Activated T-cell treated with anti-CD3 and anti-CD28 coated beads, Interleukin-2, amount 50 U/mL, for 24 hours (primary cell): ENCODE data around the gene THADA.
"Not testable (repeated sequence)": the region's sequence is repeated elsewhere in the genome, so short reads cannot be mapped to it uniquely, and the experiment has no call there.

Experiments
- DNase-seq: peaks from one replicate; pipeline ENCODE4 v3.0.0-alpha.2; 2020
- H3K27ac Mint-ChIP-seq: 2 replicates; pipeline ENCODE4 v1.8.0; 2020; ENCODE audit warnings: mild to moderate bottlenecking, mixed read lengths
- H3K27me3 Mint-ChIP-seq: 2 replicates; pipeline ENCODE4 v1.8.0; 2020; ENCODE audit warnings: mixed read lengths
- H3K36me3 Mint-ChIP-seq: 2 replicates; pipeline ENCODE4 v1.8.0; 2020; ENCODE audit warnings: low read depth, mixed read lengths
- H3K4me1 Mint-ChIP-seq: 2 replicates; pipeline ENCODE4 v1.8.0; 2020; ENCODE audit warnings: low read depth, mixed read lengths
- H3K4me3 Mint-ChIP-seq: 2 replicates; pipeline ENCODE4 v1.8.0; 2020; ENCODE audit warnings: mild to moderate bottlenecking, moderate library complexity, mixed read lengths
- H3K9me3 Mint-ChIP-seq: 2 replicates; pipeline ENCODE4 v1.8.0; 2020; ENCODE audit warnings: mixed read lengths

THADA gene

DNA sequence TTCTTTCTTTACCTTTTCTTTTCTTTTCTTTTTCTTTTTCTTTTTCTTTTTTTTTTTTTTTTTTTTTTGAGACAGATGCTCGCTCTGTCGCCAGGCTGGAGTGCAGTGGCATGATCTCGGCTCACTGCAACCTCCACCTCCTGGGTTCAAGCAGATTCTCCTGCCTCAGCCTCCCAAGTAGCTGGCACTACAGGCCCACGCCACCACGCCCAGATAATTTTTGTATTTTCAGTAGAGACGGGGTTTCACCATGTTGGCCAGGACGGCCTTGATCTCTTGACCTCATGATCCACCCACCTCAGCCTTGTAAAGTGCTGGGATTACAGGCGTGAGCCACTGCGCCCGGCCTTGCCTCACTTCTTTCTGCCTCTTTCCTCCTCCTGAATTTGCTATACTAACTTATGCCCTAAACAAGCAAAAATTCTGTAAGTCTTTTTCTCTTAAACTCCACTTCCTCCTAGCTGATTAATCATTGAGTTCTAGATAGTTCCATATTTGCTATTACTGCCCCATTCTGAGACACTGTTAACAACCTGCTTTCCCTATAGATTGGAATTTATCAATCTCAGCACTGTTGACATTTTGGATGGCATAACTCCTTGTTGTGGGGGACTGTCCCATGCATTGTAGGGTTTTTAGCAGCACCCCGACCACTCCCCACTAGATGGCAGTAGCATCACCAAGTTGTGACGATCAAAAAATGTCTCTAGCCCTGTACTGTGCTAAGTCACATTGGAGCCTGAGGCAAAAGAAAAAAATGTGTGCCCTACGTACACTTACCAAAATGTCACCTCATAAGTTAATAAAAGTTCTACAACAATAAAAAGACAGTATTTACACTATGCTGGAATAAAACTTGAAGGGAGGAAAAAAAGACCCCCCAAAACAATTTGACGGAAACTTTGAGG lies 16.4 kb upstream of the THADA start:
- Mint-ChIP-seq H3K27ac (no peak overlapping the region), H3K36me3 (no peaks in the 10 kb centered on the region), H3K9me3 (no peaks in the 10 kb centered on the region), H3K4me3 (no peak overlapping the region), H3K27me3 (peaks cover 3% of the 10 kb centered on the region), H3K4me1 (peaks cover 2% of the 10 kb centered on the region)
- peak; percentile 76 for DNase-seq

DNA sequence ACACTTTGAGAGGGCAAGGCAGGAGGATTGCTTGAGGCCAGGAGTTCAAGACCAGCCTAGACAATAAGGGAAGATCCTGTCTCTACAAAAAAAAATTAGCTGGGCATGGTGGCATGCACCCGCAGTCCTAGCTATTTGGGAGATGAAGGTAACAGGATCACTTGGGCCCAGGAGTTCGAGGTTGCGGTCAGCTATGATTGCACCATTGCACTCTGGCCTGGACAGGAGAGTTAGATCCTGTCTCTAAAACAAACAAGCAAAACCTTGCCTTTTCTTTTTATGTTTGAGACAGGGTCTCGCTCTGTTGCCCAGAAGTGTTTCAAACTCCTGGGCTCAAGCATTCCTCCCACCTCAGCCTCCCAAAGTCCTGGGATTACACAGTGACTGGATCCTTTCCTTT lies 14.5 kb upstream of the THADA start:
- no peaks in the 10 kb centered on the region for H3K9me3 Mint-ChIP-seq
- H3K4me3 Mint-ChIP-seq: no peak overlapping the region
- no peaks in the 10 kb centered on the region for H3K36me3 Mint-ChIP-seq
- no peak for DNase-seq
- H3K4me1 Mint-ChIP-seq: peaks cover 2% of the 10 kb centered on the region
- H3K27me3 Mint-ChIP-seq: no peaks in the 10 kb centered on the region
- H3K27ac Mint-ChIP-seq: no peak overlapping the region

DNA sequence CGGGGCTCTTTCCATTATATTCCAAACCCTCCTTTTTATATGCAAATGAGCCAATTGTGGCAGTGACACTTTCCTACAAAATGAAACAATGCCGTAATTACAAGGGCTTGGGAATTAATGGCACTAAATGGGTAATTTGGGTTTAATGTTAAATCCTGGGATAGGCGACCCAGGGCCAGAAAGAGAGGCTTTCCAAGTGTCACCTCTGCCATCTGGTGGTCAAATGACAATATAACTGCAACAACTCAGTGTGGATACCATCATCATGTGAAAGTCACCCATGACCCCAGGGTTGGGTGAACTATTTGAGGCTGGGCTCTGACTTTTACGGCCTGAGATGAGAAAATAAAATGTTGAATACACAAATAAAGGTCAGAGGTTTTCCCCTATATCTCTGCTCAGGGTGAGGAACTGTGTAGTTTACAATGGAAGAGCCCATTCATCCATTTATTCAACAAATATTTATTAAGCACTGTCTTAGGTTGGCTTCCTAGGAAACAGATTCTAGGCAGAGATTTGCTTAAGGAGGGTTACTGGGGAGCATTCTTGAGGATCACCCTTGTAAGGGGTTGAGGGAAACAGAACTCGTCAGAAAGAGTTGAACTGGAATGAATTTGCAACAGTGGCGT lies 13.6 kb upstream of the THADA start:
- H3K4me1 Mint-ChIP-seq: peaks cover 7% of the 10 kb centered on the region
- no peak overlapping the region for H3K4me3 Mint-ChIP-seq
- H3K27me3 Mint-ChIP-seq: no peaks in the 10 kb centered on the region
- no peaks in the 10 kb centered on the region for H3K36me3 Mint-ChIP-seq
- no peak for DNase-seq
- H3K27ac Mint-ChIP-seq: no peak overlapping the region
- H3K9me3 Mint-ChIP-seq: no peaks in the 10 kb centered on the region

DNA sequence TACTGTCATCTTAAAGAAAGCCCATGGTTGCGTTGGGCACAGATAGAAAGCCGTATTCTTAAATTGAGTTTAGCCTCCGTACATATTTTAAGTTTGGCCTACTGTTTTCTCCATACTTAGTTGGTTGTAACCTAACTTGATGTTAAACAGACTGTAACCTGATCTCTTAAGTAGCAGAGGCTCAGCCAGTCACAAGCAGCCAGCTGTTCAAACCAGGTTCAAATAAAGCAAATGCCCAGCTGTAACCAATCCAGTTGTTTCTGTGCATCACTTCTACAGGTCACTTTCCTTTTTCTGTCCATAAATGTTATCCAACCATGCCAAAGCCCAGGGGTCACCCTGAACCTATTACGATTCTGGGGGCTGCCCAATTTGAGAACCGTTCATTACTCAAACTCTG lies 10.0 kb upstream of the THADA start:
- no peaks in the 10 kb centered on the region for H3K27me3 Mint-ChIP-seq
- peaks cover 8% of the 10 kb centered on the region for H3K4me1 Mint-ChIP-seq
- H3K36me3 Mint-ChIP-seq: no peaks in the 10 kb centered on the region
- DNase-seq: no peak
- H3K27ac Mint-ChIP-seq: no peak overlapping the region
- H3K4me3 Mint-ChIP-seq: no peak overlapping the region
- no peaks in the 10 kb centered on the region for H3K9me3 Mint-ChIP-seq

DNA sequence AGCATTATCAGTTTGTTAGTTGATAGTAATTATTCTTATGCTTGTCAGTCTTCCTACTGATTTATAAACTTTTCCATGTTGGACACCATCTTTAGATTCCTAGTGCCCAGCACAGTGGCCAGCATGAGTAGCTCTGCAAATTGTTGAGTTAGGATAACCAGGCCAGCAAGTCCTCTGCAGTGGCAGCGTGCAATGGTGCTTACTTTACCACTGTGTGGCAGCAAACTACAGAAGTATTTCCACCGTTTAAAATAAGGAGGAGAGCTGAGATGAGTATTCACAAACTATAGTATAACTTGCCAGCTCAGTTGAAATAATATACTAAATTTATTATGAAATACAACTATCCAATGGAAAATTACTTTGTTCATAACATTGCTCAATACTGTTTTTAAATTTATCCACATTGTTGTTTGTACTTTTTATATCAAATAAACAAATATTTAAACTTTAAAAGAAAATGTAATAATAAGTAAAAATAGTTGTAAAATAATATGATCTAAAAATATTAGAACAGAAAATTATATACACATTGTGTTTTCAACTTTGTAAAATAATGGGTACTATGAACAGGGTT lies 9.3 kb upstream of the THADA start:
- Mint-ChIP-seq H3K4me3 (no peak overlapping the region), H3K4me1 (peaks cover 8% of the 10 kb centered on the region), H3K27ac (no peak overlapping the region), H3K36me3 (no peaks in the 10 kb centered on the region), H3K9me3 (no peaks in the 10 kb centered on the region), H3K27me3 (no peaks in the 10 kb centered on the region)
- DNase-seq: no peak

DNA sequence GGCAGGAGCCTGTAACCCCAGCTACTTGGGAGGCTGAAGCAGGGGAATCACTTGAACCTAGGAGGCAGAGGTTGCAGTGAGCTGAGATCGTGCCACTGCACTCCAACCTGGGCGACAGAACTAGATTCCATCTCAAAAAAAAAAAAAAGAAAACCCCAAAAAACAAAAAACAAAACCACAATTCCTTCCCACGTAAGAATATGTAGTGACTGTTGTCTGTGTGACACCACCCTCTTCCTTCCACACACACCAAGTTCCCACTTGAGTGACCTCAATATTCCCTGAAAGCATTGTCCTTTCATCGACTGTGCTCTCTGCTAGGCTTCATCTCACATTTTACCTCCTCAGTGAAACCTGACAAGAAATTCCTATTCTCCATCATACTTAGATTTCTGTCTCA lies 8.8 kb upstream of the THADA start:
- H3K9me3 Mint-ChIP-seq: no peaks in the 10 kb centered on the region
- no peaks in the 10 kb centered on the region for H3K36me3 Mint-ChIP-seq
- H3K4me3 Mint-ChIP-seq: no peak overlapping the region
- DNase-seq: no peak
- no peaks in the 10 kb centered on the region for H3K27me3 Mint-ChIP-seq
- no peak overlapping the region for H3K27ac Mint-ChIP-seq
- peaks cover 8% of the 10 kb centered on the region for H3K4me1 Mint-ChIP-seq

DNA sequence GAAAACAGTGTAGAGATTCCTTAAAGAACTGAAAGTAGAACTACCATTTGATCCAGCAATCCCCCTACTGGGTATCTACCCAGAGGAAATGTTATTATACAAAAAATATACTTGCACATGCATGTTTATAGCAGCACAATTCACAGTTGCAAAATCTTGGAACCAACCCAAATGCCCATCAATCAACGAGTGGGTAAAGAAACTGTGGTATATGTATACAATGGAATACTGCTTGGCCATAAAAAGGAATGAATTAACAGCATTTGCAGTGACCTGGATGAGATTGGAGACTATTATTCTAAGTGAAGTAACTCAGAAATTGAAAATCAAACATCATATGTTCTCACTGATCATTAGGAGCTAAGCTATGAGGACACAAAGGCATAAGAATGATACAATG lies 4.8 kb upstream of the THADA start:
- not testable (repeated sequence) for H3K4me3 Mint-ChIP-seq, H3K27ac Mint-ChIP-seq, DNase-seq, H3K36me3 Mint-ChIP-seq, H3K9me3 Mint-ChIP-seq, H3K27me3 Mint-ChIP-seq
- peaks cover 26% of the 10 kb centered on the region for H3K4me1 Mint-ChIP-seq

DNA sequence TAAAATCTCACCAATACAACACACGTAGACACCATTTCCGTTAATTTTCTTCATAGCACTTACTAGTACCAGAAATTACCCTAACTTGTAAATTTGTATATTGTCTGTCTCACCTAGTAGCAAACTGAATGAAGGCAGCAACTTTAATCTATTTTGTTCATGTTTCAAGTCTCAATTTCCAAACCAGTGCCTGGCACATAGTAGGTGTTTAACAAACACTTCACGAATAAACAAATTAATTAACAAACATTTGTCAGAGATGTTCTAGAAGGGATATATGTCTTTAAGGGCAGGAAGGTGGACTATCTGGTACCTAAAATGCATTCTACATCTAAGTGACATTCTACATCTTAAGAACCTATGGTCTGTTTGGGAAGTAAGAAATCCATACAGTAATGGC lies 963 bp downstream of the THADA start:
- H3K27me3 Mint-ChIP-seq: no peaks in the 10 kb centered on the region
- H3K27ac Mint-ChIP-seq: peak overlapping the region; percentile 99
- H3K36me3 Mint-ChIP-seq: peaks cover 58% of the 10 kb centered on the region
- peak overlapping the region; percentile 96 for H3K4me3 Mint-ChIP-seq
- no peaks in the 10 kb centered on the region for H3K9me3 Mint-ChIP-seq
- DNase-seq: no peak
- peaks cover 42% of the 10 kb centered on the region for H3K4me1 Mint-ChIP-seq

DNA sequence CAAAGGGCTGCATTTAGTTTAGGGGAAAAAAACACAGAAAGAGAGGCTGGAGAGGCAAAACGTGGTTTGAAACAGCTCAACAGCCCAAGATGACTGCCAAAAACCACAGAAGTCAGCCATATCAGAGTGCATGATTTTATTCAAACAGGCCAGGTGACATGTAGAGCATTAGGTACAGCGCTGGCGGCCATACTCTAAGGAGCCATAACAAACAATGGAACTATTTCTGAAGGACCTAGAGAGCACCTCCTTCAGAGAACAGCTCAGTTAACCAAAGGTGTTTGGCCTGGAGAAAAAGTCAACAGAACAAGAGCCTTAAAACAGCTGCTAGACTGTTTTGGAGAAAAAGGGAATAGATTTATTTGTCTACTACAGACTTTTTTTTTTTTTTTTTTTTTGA lies 2.6 kb downstream of the THADA start:
- H3K27ac Mint-ChIP-seq: peak overlapping the region; percentile 79
- H3K4me3 Mint-ChIP-seq: peak overlapping the region; percentile 55
- peaks cover 71% of the 10 kb centered on the region for H3K36me3 Mint-ChIP-seq
- DNase-seq: no peak
- H3K9me3 Mint-ChIP-seq: no peaks in the 10 kb centered on the region
- peaks cover 43% of the 10 kb centered on the region for H3K4me1 Mint-ChIP-seq
- H3K27me3 Mint-ChIP-seq: no peaks in the 10 kb centered on the region

DNA sequence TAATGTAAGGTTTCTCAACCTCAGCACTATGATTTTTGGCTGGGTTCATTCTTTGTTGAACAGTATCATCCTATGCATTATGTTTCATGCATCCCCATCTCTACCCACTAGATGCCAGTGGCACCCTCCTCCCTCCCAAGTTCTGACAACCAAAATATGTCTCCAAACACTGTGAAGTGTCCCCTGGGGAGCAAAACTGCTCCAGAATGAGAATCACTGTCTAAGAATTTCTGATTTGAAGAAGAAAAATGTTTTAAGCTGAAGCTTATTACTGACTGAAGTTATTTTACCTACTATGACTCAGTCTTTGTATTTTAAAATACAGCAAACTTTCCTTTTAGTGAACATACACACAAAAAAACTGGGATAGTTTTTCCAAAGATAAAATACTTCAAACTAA lies 3.4 kb downstream of the THADA start:
- no peak overlapping the region for H3K4me3 Mint-ChIP-seq
- DNase-seq: no peak
- no peaks in the 10 kb centered on the region for H3K9me3 Mint-ChIP-seq
- no peaks in the 10 kb centered on the region for H3K27me3 Mint-ChIP-seq
- no peak overlapping the region for H3K27ac Mint-ChIP-seq
- peaks cover 79% of the 10 kb centered on the region for H3K36me3 Mint-ChIP-seq
- peaks cover 39% of the 10 kb centered on the region for H3K4me1 Mint-ChIP-seq

DNA sequence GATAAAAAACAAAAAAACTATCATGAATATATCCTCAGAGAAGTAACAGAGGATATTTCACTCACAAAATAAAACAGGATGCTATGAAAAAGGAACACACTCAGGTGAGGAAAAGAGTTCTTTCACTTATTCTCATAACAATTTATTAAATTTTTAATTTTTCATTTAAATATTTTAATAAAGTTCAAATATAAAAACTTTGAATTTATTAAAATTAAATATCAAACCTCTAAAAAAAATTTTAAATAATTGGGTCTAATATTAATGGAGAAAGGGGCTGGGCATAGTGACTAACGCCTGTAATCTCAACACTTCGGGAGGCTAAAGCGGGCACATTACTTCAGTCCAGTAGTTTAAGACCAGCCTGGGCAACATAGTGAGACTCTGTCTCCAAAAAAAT lies 10.1 kb downstream of the THADA start:
- no peaks in the 10 kb centered on the region for H3K27me3 Mint-ChIP-seq
- no peak overlapping the region for H3K4me3 Mint-ChIP-seq
- no peaks in the 10 kb centered on the region for H3K9me3 Mint-ChIP-seq
- H3K27ac Mint-ChIP-seq: peak overlapping the region; percentile 52
- peaks cover 94% of the 10 kb centered on the region for H3K36me3 Mint-ChIP-seq
- DNase-seq: no peak
- peaks cover 19% of the 10 kb centered on the region for H3K4me1 Mint-ChIP-seq

DNA sequence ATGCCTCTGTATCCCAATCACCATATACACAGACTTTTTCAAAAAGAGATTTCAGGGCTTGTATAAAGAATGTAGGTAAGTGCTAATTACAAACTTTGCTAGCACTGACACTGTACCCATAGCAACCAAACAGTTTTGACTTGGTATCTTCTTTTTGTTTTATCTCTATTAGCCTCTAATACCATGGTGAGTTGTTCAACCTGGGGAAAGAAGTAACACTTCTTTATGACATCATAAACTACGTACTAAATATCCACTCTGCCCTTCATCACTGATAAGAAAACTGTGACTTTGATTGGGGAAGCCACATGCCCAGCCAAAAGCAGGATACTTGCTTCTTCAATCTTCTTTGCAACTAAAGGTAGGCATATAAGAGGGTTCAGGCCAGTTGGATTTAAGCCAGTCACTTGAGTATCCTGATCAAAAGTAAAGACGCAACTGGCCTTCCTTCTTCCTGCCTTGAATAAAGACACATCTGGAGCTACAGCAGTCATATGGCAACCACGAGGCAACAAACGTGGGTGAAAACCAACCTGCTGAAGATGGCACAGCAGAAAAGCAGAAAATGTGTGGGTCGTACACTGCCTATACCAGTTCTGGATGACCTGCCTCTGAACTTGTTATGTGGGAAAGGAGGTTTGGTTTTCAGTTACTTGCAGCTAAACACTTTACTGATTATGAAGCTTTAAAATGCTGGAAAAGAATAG lies 16.4 kb downstream of the THADA start:
- no peak for DNase-seq
- H3K9me3 Mint-ChIP-seq: no peaks in the 10 kb centered on the region
- no peak overlapping the region for H3K4me3 Mint-ChIP-seq
- peaks cover 20% of the 10 kb centered on the region for H3K4me1 Mint-ChIP-seq
- H3K36me3 Mint-ChIP-seq: peaks cover 90% of the 10 kb centered on the region
- H3K27ac Mint-ChIP-seq: peak overlapping the region; percentile 48
- no peaks in the 10 kb centered on the region for H3K27me3 Mint-ChIP-seq

DNA sequence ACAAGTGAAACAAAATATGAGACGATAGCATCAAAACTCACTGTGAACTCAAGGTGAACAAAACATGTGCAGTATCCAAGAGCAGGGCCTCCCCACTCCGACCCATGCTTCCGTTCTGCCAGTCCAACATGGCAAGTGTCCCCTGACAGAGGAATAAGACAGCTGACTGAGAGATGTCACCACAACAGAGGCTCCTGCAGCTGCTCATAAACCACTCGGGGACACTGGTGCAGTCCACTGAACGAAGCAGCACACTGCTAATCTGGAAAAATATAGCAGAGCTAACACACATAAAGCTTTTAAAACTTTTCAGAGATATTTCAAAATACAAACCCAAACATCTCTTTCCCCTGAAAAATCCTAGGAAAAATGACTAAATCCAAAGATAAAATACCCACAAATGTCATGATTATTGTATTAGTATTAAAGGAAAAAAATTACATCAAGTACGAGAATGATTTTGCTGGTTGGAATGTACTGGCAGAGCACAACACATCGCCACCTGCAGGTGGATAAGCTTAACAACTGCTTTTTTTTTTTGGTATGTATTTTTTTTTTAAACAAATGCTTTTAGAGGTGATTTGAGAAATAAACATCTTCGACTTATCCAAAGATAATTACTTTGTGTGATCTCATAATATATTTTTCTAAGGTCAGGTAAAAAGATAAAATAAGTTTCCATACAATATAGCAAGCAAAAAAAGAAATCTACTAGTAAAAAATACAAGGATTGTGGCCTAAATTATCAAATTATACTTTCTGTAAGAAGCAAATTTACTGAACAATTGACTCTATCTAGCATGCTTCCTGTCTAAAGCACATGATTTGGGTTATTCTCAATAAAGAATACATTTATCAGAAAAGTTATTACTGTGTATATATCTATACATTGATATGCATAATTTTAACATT lies 18.6 kb downstream of the THADA start:
- Mint-ChIP-seq H3K4me1 (peaks cover 31% of the 10 kb centered on the region), H3K4me3 (no peak overlapping the region), H3K9me3 (no peaks in the 10 kb centered on the region), H3K27me3 (no peaks in the 10 kb centered on the region), H3K36me3 (peaks cover 87% of the 10 kb centered on the region), H3K27ac (no peak overlapping the region)
- DNase-seq: no peak

DNA sequence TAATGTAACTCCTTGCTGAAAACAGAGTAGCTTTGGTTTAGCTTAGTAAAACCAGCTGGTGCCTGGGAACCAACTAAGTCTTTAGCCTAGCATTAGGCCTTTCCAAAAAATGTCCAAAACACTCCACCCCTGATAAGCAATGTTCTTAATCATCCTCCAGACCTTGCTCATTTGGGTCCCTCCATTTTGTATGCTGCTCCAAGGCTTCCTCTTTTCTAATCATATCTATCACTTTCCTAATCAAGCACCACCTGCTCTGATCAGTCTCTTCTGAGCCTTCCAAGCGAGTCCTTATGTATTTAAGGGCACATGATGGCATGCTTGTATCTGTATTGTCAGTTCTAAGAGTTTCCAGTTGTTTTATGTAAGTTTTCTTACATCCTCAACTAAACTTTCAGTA lies 23.6 kb downstream of the THADA start:
- H3K4me3 Mint-ChIP-seq: no peak overlapping the region
- no peaks in the 10 kb centered on the region for H3K9me3 Mint-ChIP-seq
- H3K4me1 Mint-ChIP-seq: peaks cover 55% of the 10 kb centered on the region
- peaks cover 87% of the 10 kb centered on the region for H3K36me3 Mint-ChIP-seq
- DNase-seq: no peak
- H3K27me3 Mint-ChIP-seq: no peaks in the 10 kb centered on the region
- no peak overlapping the region for H3K27ac Mint-ChIP-seq
